Stimulated activated CD8-positive, alpha-beta memory T cell treated with anti-CD3 and anti-CD28 coated beads, Interleukin-7, amount 100 ng/mL, for 4 hours (primary cell): Measurements from ENCODE around the gene GRWD1.

Experiments used
- DNase-seq, 2 donors: peaks; one replicate each; pipeline ENCODE4 v3.0.0-alpha.2; 2020; ENCODE audit warnings: low read depth in 2 of 2

The GRWD1 gene

DNA sequence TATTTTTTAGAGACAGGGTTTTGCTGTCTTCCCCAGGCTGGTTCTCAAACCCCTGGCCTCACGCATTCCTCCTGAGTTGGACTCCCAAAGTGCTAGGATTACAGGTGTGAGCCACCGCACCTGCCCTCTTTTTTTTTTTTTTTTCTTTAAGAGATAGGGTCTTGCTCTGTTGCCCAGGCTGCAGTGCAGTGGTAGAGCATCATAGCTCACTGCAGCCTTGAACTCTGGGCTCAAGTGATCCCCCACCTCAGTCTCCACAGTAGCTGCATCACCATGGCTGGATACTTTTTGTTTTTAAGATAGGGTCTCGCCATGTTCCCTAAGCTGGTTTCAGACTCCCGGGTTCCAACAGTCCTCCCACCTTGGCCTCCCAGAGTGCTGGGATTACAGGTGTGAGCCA lies 11.1 kb downstream of the GRWD1 start:
- DNase-seq = no peak

- no peak for DNase-seq
Measured at GRCh38 chr19:48458016-48458415, 12.2 kb downstream of the GRWD1 start.

- no peak for DNase-seq
Measured at GRCh38 chr19:48461651-48461981, 15.8 kb downstream of the GRWD1 start.

DNA sequence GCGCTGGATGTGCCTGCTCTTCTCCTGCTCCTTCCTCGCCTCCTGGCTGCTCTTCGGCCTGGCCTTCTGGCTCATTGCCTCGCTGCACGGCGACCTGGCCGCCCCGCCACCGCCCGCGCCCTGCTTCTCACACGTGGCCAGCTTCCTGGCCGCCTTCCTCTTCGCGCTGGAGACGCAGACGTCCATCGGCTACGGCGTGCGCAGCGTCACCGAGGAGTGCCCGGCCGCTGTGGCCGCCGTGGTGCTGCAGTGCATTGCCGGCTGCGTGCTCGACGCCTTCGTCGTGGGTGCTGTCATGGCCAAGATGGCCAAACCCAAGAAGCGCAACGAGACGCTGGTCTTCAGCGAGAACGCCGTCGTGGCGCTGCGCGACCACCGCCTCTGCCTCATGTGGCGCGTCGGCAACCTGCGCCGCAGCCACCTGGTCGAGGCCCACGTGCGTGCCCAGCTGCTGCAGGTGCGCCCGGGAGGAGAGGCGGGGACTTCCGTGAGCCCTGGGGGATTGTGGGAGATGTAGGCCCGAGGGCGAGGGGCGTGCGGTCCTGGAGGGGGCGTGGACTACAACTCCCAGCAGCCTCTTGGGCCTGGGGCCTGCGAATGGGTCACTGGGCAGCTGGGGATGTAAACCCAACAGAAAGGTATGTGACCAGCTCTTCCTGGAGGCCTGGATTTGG lies 16.3 kb downstream of the GRWD1 start:
- DNase-seq = no peak

GRCh38 chr19:48465215-48465614 lies 19.4 kb downstream of the GRWD1 start:
- no peak for DNase-seq

- DNase-seq = no peak
Measured at GRCh38 chr19:48466561-48467325, 21.0 kb downstream of the GRWD1 start.

GRCh38 chr19:48468772-48469288 lies 23.0 kb downstream of the GRWD1 start:
- peak; percentile 99 to 100 for DNase-seq

DNA sequence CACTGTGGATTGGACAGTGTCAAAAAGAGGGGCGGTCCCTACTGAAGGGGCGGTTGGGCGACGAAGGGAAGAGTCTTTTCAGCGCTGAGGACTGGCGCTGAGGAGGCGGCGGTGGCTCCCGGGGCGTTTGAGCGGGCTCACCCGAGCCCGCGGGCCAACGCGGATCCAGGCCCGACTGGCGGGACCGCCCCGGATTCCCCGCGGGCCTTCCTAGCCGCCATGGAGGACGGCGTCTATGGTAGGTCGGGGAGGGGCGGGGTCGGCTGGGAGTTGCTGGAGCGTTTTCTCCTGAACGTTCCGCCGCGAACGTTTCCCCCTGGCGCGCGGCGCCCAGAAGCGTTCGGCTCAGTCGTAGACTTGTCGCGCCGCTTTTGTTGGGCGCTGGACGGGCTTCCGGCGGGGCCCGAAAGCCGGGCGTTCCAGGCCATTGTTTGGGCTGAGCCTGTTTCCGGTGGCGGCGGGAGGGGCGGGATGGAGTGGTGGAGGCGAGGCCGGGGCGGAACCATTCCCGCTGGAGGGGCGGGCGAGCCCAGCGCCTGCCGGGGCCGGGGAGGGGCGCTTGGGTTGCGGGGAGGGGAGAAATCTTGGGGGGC lies 23.6 kb downstream of the GRWD1 start, which contains the start of gene CYTH2:
CYTH2 (plus strand) TSS at position 81 of the 593 bp plus-strand sequence; CDS start at position 220, 139 bp downstream.
- DNase-seq = peak in 1 of 2 donors; percentile 53

DNA sequence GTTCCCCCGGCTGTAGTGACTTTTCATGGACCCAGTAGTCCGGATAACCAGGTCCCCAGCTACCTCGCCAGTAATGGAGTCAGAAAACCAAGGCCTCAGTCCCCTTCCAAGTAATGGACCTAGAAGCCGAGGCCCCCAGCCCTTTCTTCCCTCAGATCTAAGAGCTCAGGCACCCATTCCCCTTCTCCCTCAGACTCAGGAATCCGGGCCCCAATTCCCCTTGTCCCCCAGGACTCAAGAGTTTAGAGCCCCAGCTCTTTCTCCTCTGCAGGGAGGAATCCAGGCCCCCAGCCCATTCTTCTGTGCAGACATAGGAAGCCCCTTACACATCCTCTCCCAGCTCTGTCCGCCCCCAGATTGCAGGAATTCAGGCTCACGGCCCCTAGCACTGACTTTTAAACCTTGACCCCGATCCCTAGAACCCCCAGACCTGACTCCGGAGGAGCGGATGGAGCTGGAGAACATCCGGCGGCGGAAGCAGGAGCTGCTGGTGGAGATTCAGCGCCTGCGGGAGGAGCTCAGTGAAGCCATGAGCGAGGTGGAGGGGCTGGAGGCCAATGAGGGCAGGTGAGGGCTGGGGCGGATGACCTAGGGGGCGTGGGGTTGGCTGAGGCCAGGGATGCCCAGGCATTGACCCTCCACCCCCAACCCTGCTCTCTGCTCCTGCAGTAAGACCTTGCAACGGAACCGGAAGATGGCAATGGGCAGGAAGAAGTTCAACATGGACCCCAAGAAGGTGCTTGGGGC lies 24.3 kb downstream of the GRWD1 start:
- DNase-seq = no peak

GRCh38 chr19:48470856-48471255 lies 25.1 kb downstream of the GRWD1 start:
- no peak for DNase-seq

DNA sequence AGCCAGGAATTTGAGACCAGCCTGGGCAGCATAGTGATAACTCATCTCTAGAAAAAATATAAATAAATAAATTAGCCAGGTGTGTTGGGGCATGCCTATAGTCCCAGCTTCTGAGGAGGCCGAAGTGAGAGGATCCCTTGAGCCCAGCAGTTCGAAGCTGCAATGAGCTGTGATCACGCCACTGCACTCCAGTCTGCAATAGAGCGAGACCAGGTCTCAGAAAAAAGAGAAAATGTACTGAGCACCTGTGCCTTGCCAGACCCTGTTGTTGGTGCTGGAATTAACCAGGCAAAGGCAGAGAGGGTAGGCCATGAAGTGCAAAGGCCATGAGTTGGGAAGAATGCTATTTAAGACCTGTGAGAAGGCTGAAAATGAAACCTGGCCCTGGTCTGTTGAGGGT lies 26.1 kb downstream of the GRWD1 start:
- no peak for DNase-seq

- no peak for DNase-seq
Measured at GRCh38 chr19:48473161-48473966, 27.6 kb downstream of the GRWD1 start.

- DNase-seq = no peak
Measured at GRCh38 chr19:48474084-48474592, 28.4 kb downstream of the GRWD1 start.

DNA sequence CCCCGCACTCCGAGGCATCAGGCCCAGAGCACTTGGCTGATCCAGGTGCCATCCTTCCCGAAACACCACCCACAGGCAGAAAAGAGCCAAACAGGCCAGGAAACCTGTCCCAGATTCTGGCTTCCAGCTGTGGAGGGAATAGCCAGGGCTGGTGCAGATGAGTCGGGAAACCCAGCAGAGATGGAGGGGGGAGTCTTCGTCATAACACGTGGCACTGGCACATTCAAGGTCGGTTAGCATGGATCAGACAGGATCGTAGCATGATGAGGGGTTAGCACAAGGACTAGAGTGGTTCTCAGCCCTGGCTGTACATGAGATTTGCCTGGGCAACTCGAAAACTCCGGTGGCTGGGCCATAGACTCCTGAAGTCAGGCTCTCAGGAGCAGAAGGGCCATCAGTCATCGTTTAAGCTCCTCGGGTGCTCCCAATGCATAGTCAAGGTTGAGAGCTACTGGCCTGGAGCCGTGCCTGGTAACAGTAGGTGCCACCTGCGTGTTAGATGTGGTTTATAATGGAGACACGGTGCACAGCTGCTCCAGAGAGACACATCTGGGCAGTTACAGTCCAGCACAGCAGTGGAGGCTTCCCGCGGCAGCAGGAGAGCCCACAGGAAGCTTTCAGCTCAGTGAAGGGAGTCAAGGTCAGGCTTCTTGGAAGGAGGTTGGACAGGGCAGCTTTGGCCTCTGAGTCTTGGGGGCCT lies 29.7 kb downstream of the GRWD1 start:
- DNase-seq = no peak

GRCh38 chr19:48476176-48476575 lies 30.4 kb downstream of the GRWD1 start:
- no peak for DNase-seq

GRCh38 chr19:48477067-48477685 lies 31.4 kb downstream of the GRWD1 start:
- DNase-seq = no peak

DNA sequence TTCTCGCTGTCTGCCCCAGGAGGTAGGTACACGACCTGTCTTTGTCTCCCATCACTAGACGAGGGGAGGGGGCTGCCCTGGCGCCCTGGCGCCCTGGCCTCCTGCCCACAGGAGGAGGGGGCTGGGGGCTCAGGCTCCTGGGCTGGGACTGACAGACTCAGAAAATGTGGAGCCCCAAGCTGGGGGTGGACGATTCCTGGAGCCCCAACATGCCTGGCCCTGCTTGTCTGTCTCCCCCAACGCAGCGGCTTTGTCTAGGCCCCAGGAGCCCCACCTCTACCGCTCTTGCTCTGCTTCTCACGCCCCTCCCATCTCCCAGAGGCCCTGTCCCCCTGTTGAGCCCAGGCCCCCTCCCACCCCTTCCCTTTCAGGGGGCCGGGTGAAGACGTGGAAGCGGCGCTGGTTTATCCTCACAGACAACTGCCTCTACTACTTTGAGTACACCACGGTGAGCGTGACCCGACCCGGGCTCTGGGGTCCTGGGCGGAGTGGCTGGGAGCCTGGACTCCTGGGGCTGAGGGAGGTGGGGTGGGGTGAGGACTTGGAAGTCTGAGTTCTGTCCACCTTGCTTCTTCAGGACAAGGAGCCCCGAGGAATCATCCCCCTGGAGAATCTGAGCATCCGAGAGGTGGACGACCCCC lies 32.0 kb downstream of the GRWD1 start:
- no peak for DNase-seq

DNA sequence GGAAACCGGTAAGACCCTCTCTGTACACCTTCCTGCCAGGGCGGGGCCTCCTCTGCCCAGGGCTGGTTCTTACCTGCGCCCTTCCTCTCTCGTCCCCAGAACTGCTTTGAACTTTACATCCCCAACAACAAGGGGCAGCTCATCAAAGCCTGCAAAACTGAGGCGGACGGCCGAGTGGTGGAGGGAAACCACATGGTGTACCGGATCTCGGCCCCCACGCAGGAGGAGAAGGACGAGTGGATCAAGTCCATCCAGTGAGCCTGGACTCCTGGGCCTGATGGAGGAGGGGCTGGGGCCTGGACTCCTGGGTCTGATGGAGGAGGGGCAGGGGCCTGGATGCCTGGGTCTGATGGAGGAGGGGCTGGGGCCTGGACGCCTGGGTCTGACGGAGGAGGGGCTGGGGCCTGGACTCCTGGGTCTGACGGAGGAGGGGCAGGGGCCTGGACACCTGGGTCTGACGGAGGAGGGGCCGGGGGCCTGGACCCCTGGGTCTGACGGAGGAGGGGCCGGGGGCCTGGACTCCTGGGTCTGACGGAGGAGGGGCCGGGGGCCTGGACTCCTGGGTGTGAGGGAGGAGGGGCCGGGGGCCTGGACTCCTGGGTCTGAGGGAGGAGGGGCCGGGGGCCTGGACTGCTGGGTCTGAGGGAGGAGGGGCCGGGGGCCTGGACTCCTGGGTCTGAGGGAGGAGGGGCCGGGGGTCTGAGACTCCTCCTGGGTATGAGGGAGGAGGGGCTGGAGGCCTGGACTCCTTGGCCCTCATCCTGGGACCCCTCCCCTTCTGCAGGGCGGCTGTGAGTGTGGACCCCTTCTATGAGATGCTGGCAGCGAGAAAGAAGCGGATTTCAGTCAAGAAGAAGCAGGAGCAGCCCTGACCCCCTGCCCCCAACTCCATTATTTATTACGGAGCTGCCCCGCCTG lies 32.8 kb downstream of the GRWD1 start:
- no peak for DNase-seq
